ENCODE results near the gene TPM4. TPM values are rescaled to one million over a fixed set of nuclear protein-coding genes. Genes with fewer than 3 reads are reported as not detected.

The TPM4 gene
- total RNA-seq, 1 donor from 2014 or later = 535 TPM

DNA sequence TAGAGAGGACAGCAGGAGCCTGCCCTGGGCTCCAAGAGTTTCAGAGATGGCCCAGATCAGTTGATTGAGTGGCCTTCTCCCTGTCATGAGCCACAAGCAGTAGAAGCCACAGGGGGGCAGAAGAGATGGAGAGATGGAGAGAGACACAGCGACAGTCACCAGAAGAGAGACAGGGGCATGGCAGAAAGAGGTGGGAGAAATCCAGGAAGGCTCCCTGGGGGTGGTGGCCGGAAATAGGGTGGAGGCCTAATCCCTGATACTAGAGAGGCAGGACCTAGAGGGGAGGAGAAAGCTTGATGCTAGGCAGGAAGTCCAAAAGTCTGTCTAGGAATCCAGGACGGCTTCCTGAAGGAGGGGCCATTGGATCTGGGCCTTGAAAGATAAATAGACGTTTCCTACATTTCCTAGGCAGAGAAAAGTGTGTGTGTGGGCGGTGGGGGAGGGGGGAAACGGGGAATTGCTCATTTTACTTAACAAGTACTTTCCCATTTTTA, 9.6 kb upstream of the TPM4 start:
- Mint-ChIP-seq H3K27ac (peak overlapping the region; percentile 34), H3K4me3 (no peak overlapping the region)
- H4K20me1 ChIP-seq (ENCODE audit: low read depth) = no peaks in the 10 kb centered on the region

DNA sequence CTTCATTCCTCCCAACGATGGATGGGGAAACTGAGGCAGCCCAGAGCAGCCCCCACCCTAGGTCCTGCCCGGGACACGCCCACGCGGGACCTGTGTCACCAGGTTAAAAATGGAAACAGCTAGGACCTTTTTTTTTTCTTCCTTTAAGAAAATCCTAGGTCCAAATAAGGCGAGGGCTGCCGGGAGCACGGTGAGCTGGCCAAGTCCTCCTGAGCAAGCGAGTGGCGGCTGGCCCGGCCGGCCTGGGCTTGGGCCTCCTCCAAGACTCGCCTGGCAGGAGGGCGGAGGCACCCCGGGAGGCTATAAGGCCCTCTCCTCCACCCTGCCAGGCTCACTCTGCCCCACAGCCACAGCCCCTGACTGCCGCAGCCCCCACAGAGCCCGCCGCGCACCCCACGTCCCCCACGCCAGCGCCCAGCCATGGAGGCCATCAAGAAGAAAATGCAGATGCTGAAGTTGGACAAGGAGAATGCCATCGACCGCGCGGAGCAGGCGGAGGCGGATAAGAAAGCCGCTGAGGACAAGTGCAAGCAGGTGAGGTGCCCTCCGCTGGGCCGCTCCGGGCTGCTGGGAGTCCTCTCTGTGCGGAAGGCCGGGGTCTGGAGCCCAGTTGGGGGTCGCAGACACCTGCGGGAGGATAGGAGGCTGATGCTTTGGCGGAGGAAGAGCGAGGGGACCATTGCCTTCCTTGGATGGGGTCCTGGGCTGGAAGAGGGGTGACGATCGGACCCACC, 8.9 kb upstream of the TPM4 start:
- no peaks in the 10 kb centered on the region for H3K36me3 ChIP-seq
- H3F3A ChIP-seq (ENCODE audit: low read depth) = no peaks in the 10 kb centered on the region
- no peak overlapping the region for H3K4me3 ChIP-seq
- H3K4me1 ChIP-seq = no peaks in the 10 kb centered on the region
- H3K79me2 ChIP-seq (ENCODE audit: low read depth) = no peaks in the 10 kb centered on the region
- H3K9me3 ChIP-seq (ENCODE audit: low read depth) = no peaks in the 10 kb centered on the region
- H3K27me3 ChIP-seq = no peaks in the 10 kb centered on the region
- Mint-ChIP-seq H3K27ac (no peak overlapping the region), H3K36me3 (peaks cover 3% of the 10 kb centered on the region), H3K4me1 (peaks cover 21% of the 10 kb centered on the region), H3K9me3 (peaks cover 5% of the 10 kb centered on the region), H3K4me3 (no peak overlapping the region), H3K27me3 (ENCODE audit: insufficient read depth, low read depth) (peaks cover 5% of the 10 kb centered on the region)
- H3K4me2 ChIP-seq = no peak overlapping the region
- no peak overlapping the region for H3K27ac ChIP-seq
- no peaks in the 10 kb centered on the region for H4K20me1 ChIP-seq (ENCODE audit: low read depth)
- no peak overlapping the region for H3K9ac ChIP-seq
- H2AFZ ChIP-seq (replicated peaks) = no peak overlapping the region
- DNase-seq (ENCODE audit: low spot score) = no peak
- no peak for TF ChIP-seq EZH2 (IDR thresholded peaks at IDR 0.05)
- TF ChIP-seq EZH2phosphoT487 (IDR thresholded peaks at IDR 0.05) = no peak

More for the DNA sequence above, 9.6 kb upstream of the TPM4 start:
- Mint-ChIP-seq H3K9me3 (peaks cover 9% of the 10 kb centered on the region), H3K36me3 (peaks cover 3% of the 10 kb centered on the region), H3K27me3 (ENCODE audit: insufficient read depth, low read depth) (peaks cover 8% of the 10 kb centered on the region), H3K4me1 (peaks cover 18% of the 10 kb centered on the region)
- no peaks in the 10 kb centered on the region for H3K36me3 ChIP-seq
- H3K27me3 ChIP-seq = no peaks in the 10 kb centered on the region
- no peaks in the 10 kb centered on the region for H3K79me2 ChIP-seq (ENCODE audit: low read depth)
- no peak overlapping the region for H3K4me2 ChIP-seq
- TF ChIP-seq EZH2 (IDR thresholded peaks at IDR 0.05) (no peak), EZH2phosphoT487 (IDR thresholded peaks at IDR 0.05) (no peak)
- TF ChIP-seq, protein P1, sequence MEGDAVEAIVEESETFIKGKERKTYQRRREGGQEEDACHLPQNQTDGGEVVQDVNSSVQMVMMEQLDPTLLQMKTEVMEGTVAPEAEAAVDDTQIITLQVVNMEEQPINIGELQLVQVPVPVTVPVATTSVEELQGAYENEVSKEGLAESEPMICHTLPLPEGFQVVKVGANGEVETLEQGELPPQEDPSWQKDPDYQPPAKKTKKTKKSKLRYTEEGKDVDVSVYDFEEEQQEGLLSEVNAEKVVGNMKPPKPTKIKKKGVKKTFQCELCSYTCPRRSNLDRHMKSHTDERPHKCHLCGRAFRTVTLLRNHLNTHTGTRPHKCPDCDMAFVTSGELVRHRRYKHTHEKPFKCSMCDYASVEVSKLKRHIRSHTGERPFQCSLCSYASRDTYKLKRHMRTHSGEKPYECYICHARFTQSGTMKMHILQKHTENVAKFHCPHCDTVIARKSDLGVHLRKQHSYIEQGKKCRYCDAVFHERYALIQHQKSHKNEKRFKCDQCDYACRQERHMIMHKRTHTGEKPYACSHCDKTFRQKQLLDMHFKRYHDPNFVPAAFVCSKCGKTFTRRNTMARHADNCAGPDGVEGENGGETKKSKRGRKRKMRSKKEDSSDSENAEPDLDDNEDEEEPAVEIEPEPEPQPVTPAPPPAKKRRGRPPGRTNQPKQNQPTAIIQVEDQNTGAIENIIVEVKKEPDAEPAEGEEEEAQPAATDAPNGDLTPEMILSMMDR (IDR thresholded peaks at IDR 0.05) = no peak
- no peak overlapping the region for H3K4me3 ChIP-seq
- H2AFZ ChIP-seq (replicated peaks) = no peak overlapping the region
- no peaks in the 10 kb centered on the region for H3K4me1 ChIP-seq
- no peak overlapping the region for H3K9ac ChIP-seq
- H3K27ac ChIP-seq = no peak overlapping the region
- no peak for DNase-seq (ENCODE audit: low spot score)
- H3F3A ChIP-seq (ENCODE audit: low read depth) = no peaks in the 10 kb centered on the region
- no peaks in the 10 kb centered on the region for H3K9me3 ChIP-seq (ENCODE audit: low read depth)

DNA sequence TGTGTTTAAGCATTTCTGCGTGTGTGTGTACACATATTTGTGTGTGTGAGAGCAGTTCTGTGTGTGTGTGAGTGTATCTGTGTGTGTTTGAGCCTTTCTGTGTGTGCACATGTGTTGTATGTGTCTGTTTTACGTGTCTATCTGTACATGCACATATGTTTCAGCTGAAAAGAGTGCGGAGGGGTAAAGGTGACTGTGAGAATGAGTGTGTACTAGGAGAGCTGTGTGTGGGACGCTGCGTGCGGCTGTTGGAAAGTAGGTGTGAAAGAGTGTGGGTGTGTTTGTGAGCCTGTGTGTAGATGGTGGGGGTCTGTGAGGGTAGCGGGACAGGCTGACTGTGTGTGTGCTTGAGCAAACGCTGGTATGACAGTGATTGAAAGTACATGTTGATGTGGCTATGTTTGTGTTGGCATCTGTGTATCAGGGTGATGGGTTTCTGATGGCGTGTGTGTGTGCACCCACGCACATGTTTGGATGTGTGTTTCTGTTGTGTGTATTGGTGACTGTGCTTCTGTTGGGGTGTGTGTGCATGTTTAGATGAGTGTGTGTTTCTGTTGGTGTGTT, 7.5 kb upstream of the TPM4 start:
- H3K4me1 ChIP-seq = no peaks in the 10 kb centered on the region
- peaks cover 21% of the 10 kb centered on the region for H3K4me1 Mint-ChIP-seq
- no peaks in the 10 kb centered on the region for H3K79me2 ChIP-seq (ENCODE audit: low read depth)
- H3K4me2 ChIP-seq = no peak overlapping the region
- H3K27me3 Mint-ChIP-seq (ENCODE audit: insufficient read depth, low read depth) = peaks cover 8% of the 10 kb centered on the region
- no peak for DNase-seq (ENCODE audit: low spot score)
- H3K27ac ChIP-seq = no peak overlapping the region
- H3K9me3 ChIP-seq (ENCODE audit: low read depth) = no peaks in the 10 kb centered on the region
- no peaks in the 10 kb centered on the region for H3K36me3 Mint-ChIP-seq
- no peaks in the 10 kb centered on the region for H4K20me1 ChIP-seq (ENCODE audit: low read depth)
- no peaks in the 10 kb centered on the region for H3K9me3 Mint-ChIP-seq
- H3K27me3 ChIP-seq = no peaks in the 10 kb centered on the region
- H3F3A ChIP-seq (ENCODE audit: low read depth) = no peaks in the 10 kb centered on the region
- H3K36me3 ChIP-seq = no peaks in the 10 kb centered on the region
- H2AFZ ChIP-seq (replicated peaks) = no peak overlapping the region
- H3K9ac ChIP-seq = no peak overlapping the region
- no peak overlapping the region for H3K4me3 ChIP-seq
- no peak overlapping the region for H3K4me3 Mint-ChIP-seq
- H3K27ac Mint-ChIP-seq = no peak overlapping the region
- TF ChIP-seq, protein P1 (IDR thresholded peaks at IDR 0.05) = no peak
- TF ChIP-seq EZH2phosphoT487 (IDR thresholded peaks at IDR 0.05) (no peak), EZH2 (IDR thresholded peaks at IDR 0.05) (no peak)
